ENCODE data around the gene AKAP7. TPM values are rescaled to one million over a fixed set of nuclear protein-coding genes. Genes with fewer than 3 reads are reported as not detected.
A peak's percentile ranks its signal among the peaks of the same experiment; 100 is the strongest.

Gene AKAP7
- polyA plus RNA-seq, 4 donors: 8.2 to 17.8 (median 13.9) TPM

DNA sequence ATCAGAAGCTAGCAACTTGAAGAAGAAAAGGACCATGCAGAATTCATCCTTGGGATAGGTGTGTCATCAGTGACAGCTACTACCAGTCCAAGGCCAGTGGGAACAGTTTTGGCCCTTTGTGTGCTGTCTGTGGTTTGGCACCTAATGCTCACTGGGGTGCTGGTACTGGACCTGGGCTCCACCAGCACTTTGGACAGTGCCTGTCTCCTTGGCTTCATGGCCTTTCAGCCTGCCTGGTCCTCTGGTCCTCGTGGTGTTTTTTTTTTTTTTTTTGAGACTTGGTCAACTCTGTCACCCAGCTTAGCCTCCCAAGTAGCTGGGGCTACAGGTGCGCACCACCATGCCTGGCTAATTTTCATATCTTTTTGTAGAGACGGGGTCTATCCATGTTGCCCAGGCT lies 56.3 kb downstream of the AKAP7 start:
- no peak for DNase-seq (ENCODE audit: low read depth in 4 of 4, low spot score in 3 of 4)

DNA sequence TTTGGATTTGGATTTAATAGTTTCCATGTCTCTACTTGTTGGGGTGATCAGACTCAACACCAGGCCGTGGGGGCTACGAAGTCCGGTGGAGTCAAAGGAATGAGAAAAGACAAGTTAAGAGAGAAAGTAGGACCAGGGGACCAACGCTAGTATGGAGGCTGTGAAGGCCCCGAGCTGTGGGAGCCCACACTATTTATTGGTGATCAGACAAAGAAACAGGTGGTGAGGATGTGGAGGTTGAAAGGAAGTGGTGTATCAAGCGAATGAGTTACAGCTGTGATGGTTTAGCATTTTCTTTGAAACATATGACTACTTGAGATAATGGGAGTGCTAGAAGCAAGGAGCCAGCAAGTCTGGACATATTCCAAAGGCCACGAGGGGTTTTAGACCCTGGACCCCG lies 62.4 kb downstream of the AKAP7 start:
- DNase-seq (ENCODE audit: low read depth in 4 of 4, low spot score in 3 of 4): no peak

DNA sequence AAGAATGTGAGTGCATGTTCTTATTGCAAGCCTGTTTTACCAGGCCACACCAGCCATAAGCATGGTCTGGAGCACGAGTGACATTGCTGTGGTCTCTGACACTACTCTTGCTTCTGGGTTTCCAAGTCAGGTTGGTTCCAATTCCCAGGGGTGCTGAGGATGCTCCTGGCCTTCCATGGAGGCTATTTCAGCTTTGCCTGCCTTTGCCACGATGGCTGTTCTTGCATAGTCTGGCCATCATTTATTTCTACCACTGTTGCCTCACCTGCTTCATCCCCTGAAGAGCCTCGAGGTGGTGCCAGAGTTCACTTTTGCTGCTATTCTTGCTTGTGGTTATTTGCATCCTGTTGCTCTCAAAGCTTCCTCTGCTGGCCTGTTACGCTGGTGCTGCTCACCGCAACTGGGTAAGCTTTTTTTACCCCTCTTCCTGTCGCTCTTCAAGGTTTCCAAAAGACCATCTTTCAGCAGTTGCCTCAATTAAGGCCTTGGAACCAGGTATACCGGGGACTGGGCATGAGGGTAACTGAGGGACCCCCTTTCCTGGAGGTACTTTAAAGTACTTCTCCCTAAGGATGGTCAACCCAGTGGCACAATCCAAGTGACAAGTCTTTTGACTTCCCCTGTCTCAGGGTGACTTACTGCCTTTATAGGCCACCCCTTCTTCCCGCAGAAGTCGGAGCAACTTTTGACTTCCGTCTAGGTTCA lies 64.5 kb downstream of the AKAP7 start:
- DNase-seq (ENCODE audit: low read depth in 4 of 4, low spot score in 3 of 4): peak in 2 of 4 donors; percentile 12 to 14

DNA sequence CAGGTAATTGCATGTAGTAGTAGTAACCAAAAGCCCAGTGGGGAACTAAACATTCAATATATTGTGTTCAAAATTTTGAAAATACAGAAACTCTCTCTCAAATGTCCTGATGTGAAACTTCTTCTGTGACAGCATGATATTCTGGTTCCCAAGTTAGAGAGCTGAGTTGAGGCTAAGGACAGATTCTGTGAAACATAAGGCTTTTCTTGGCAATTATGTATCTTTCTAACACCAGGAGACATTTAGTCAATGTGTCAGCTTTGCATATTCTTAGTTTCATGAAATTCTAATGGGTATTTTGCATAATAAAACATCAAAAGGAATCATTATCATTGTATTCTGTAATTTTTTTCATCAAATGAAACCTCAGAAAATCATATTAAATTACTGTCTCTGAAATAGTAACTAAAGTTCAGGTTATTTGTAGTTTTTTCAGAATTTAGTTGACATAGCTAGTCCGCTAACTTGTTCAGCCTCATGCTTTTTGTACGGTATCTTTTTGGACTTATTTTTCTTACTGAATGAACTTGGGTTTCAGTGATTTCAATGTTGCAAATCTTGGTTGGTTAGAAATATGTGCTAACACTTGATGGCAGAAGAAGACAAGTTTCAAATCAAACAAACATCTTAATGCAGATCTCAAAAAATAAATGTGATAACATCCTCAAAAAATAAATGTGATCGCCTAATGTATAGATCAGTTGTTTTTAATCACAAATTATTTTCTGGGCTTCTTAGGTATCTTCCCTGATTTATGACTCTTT lies 70.4 kb downstream of the AKAP7 start:
- DNase-seq (ENCODE audit: low read depth in 4 of 4, low spot score in 3 of 4): no peak

DNA sequence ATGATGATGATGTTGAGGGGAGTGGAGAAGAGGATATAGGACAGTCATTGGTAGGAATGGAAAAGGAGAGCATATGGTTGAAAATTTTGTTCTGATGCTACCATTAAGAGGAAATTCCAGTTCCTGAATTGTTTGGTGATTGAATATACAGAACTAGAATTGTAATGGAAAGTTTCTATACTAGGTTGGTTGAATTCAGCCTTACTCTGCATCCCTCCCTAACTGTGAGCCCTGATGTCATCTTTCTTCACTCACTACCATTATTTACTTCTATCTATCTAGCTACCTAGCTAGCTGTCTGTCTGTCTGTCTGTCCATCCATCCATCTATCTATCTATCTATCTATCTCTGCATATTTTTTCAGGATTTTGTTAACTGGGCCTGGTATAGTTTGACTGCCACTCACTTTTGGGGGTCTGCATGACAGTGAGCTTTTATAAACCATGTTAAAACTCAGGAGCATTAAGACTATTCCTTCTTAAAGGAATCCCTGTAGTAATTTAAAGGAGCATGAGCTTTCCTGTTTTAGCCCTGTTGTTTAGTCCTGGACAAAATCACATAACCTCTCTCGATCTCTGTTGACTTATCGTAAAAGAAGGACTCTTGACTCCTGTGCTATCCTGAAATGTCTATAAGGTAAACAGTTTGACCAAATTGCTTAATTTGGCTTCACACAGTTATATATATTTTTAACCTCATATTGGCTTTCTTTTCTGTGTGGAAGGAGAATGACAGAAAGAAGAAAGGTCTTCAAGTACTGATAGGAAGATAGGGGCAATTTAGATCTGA lies 71.4 kb downstream of the AKAP7 start:
- DNase-seq (ENCODE audit: low read depth in 4 of 4, low spot score in 3 of 4): no peak

DNA sequence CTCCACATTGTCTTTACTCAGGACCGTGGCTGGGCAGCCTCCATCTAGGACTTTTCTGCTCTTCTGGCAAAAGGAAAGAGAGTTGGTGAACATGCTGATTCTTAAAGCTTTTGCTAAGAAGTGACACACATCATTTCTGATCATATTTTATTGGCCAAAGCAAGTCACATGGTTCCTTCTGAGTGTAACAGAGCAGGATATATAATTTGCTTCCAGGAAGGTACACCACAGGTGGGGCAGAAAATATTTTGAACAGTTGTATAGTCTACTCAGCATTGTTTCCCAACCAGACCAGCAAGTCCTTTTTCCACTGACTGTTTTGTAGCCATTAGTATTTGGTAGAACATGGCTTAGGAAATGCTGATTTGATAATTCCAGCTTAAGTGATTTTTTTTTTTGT lies 73.5 kb downstream of the AKAP7 start:
- no peak for DNase-seq (ENCODE audit: low read depth in 4 of 4, low spot score in 3 of 4)

DNA sequence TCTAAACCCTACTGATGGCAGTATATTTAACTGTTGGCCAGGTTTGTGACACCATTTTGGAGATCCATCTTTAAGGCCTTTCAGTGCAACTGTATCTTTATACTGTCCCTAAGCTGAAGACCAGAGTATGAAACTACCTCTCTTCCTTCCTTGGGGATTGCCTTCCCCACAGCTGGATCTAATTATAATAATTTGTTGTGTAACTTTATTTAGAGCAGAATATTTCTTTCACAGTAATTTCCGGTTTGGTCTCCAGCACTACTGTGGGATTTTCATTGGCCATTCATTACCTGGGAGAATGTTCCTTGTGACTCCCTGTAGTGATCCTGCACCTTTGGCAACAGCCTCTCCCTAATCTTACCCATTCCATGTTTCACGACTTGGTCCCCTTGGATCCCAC lies 75.2 kb downstream of the AKAP7 start:
- no peak for DNase-seq (ENCODE audit: low read depth in 4 of 4, low spot score in 3 of 4)

DNA sequence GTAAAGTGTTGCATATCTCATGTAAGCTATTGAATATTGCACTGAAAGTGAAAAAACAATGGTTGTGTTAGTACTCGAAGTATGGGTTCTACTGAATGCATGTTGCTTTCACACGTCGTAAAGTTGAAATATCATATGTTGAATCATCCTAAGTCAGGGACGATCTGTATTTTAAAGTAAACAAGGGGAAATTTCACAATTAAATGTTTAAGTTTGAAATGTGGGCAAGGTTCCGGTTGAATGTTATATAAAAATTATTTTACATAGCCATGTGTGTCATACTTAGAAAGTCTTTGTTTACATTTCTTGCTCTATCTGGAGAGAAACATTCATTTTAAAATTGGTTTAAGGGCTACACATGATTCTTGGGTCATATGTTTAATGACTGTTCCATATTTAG lies 76.8 kb downstream of the AKAP7 start:
- no peak for DNase-seq (ENCODE audit: low read depth in 4 of 4, low spot score in 3 of 4)

DNA sequence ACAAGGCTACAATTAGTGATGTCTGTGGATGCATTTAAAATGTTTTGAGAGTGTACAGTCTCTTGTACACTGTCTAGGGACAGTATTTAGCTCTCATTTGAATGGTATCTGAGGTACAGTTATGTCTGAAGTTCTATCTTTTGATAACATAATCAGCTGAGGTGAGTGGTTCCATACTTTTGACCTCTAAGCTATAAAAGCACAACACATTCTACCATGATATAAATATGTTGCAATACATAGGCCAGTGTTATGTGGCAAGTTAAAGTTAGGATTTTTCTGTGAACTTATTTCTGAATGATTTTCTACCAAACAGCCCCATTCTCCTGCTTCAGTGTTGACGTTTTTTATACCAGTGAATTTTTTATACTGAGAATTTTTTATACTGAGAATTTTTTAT lies 77.6 kb downstream of the AKAP7 start:
- DNase-seq (ENCODE audit: low read depth in 4 of 4, low spot score in 3 of 4): no peak

DNA sequence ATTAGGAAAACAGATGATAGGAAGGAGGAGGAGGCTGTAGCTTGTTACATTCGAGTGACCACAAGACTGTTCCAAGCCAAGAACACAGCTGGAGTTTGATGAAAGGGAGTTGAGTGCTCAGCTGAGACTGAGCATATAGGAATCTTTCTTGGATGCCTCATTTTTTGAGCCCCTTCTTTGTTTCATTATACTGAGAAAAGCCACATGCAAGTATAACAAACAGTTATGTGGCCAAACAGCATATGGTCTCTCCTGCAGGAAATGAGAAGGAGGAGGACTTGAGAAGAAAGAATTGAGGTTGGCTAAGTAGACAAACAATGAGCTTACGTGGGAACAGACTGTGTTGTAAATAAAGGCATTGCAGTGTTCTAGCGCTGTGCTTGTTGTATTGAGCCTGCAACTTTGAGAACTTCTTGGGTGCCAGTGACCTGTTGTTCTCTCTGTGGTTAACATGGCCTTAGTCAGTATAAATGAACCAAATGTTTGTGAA lies 78.3 kb downstream of the AKAP7 start:
- DNase-seq (ENCODE audit: low read depth in 4 of 4, low spot score in 3 of 4): no peak

DNA sequence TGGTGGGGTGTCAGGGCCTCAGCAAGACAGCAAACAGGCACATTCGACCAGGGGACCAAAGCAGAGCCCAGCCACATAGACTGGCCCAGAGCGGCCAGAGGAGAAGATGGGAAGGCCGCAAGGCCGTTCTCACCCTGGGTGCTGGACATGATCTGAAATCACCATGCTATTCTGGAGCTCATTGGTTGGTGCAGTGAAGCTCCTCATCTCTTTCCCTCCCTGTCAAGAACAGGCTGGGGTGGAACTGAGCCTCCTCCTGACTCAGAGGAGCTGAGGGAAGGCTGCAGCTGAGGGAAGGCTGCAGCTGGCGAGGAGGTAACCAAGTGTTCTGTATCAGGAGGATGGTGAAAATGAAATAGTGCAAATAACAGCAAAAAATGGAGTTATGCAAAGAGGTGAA lies 80.0 kb downstream of the AKAP7 start:
- no peak for DNase-seq (ENCODE audit: low read depth in 4 of 4, low spot score in 3 of 4)

DNA sequence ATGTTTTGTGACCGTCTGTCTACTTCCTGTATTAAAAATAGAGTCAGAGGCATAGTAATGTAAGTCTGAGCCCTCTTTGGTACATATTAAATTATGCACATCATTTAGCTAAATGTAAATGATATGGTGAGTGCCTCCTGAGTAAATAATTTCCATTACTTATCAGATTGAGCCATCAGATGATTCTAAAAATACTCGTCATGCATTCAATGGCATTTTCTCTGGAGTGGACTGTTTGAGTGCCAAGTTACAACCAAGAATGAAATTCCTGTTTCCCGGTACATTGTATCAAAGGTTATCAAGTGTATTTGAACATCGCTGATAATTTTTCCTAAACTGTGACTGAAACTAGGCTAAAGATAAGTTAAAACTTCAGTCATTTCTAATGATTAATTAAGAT lies 81.0 kb downstream of the AKAP7 start:
- DNase-seq (ENCODE audit: low read depth in 4 of 4, low spot score in 3 of 4): no peak

DNA sequence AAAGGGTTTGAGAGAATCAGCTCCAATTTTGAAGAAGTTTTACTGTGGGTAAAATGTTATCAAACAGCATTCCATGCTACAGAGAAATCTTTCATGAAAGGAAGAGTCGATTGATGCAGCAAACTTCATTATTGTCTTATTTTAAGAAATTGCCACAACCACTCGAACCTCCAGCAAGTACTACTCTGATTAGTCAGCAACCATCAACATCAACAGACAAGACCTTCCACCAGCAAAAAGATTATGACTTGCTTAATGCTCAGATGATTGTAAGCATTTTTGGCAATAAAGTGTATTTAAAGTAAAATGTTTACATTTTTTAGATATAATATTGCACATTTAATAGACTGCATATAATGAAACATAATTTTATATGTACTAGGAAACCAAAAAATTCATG lies 87.5 kb downstream of the AKAP7 start:
- DNase-seq (ENCODE audit: low read depth in 4 of 4, low spot score in 3 of 4): no peak

DNA sequence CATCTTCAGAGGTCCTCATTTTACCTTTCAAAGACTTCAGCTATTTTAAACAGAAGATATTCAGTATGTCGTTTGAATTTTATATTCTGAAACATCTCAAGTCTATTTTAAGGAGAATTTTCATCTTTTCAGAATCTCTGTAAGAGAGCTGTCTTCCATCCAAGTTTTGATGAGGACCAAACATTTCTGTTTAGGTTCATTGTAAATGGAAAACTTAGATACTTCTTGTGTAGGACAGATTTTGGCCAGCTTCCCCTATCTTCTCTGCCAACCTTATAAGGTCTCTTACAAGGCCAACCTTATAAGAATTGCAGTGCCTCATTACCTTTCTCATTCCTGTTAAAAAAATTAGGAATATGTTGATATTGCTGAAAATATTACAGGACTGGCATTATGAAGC lies 88.1 kb downstream of the AKAP7 start:
- no peak for DNase-seq (ENCODE audit: low read depth in 4 of 4, low spot score in 3 of 4)

DNA sequence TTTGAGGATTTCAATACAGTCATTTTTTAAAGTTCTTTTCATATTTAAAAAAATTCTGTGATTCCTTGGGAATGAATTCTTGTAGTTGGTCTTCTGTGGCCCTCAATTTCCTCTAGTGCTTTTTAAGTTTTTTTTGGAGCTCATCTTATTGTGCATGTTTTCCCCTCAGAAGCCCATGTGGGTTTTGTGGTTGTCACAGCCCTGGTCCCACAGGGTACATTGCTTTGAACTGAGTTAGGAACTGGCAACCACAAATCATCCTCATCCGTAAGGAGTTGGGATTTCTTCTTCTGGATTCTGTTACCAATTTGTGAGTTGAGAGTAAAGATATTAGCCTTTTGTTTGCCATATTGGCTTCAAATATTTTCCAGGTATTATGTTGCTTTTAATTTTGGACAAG lies 89.9 kb downstream of the AKAP7 start:
- no peak for DNase-seq (ENCODE audit: low read depth in 4 of 4, low spot score in 3 of 4)

DNA sequence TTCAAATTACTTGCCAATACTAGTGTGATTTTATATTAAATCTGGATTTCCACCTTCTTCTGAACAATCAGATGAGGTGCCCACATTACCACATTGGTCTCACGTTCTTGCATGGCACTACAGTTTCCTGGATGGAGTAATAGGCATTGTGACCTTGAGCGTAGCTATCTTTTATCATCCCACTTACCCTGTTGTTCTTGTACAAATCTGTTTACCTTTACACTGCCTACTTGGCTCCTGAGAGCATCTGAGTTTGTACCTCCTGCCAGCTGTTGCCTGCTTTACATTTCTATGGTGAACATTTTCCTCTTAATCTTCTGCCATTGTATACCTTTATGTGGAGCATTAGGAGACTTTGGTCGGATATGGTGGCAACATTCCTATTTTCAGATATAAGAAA lies 90.7 kb downstream of the AKAP7 start:
- DNase-seq (ENCODE audit: low read depth in 4 of 4, low spot score in 3 of 4): no peak

DNA sequence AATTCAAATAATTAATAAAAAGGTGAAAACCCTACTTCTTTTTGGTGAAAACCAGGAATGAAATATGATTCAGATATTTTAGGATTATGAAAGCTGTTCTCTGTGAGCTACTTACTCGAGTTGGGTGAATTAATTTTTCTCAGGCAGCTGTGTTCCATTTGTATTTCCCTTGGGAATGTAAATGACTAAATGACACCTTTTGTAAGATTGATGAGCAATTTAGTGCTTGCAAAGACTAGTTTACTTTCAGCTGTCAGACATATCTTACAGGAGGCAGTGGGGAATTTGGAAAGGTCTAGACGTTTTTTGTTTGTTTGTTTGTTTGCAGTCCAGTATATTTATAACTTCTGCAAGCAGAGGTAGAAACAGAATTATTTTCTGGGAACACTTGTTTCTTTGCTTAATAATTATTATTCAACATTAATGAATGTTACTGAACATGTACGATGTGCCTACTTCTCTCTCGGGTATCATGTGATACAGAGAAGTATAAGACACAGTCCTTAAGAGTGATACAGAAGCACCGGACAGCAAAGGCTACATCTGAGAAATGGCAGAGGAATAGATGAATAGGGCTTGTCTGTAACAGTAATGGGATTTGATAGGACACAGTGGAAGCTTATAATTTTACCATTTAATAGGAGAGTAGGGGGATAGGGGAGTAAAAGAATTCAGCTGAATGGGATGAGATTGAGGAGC lies 91.3 kb downstream of the AKAP7 start:
- DNase-seq (ENCODE audit: low read depth in 4 of 4, low spot score in 3 of 4): no peak

DNA sequence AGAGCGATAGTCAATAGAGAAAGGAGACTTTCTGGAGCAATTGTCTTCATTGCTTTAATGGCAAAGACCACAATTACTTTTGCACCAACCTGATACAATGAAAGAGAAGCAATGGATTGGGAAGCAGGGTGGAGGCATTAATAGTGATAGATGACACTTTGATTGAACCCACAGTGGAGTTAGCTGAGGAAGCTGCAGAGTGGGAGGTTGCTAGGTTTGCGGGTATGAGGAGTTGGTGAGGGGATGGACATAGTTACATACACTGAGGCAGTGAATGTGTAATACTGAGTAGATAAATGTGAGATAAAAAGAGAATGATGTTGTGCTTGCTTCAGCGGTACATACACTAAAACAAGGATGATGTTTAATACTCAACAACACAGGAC lies 91.9 kb downstream of the AKAP7 start:
- DNase-seq (ENCODE audit: low read depth in 4 of 4, low spot score in 3 of 4): no peak

DNA sequence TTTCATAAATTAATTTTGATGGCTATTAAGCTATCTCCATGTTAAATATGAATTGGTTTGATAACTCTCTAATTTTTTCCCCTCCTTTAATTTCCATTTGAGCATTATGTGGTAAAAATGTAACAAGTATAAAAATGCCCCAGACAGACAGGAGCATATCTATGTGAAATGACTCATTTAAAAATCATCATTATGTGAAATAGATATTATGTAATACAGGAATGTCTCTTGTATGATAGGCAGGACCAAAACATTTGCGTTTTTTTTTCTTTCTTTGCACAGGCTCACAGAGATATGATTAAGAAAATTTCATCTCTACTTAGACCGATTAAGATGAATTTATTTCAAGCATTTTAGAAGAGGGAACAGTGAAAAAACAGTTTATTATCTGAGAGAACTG lies 95.8 kb downstream of the AKAP7 start:
- no peak for DNase-seq (ENCODE audit: low read depth in 4 of 4, low spot score in 3 of 4)

DNA sequence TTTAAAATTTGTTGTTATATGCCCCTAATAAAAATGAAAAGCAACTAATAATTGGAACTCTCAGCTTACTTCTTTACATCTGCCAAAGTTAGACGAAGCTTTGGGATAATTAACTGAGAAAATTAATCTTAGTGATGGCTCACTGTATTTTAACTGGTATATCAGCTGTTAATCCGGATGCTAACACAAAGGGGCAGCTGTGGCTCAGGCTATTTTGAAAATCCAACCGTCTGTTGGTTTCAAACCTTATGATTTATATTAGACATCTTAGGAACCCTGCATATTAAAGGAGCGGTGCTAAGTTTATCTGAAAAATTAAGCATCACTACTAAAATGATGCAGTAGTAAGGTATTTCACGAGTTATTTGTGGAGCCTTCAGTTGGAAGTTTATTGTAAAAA lies 96.6 kb downstream of the AKAP7 start:
- DNase-seq (ENCODE audit: low read depth in 4 of 4, low spot score in 3 of 4): no peak

DNA sequence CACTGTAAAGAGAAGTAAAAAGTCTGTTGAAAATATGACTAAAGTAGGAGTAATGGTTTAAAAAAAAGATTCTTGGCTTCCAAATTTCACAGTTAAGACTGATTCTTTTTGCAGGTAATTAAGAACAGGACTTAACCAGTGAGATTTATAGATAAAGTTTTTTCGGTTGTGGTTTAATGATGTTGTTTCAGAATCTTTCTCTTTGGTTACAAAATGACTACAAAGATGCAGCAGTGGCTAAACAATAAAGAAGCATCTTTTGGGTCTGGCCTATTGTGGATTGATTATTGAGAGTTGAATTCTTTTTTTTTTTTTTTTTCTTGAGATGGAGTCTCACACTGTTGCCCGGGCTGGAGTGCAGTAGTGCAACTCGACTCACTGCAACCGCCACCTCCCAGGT lies 109.7 kb downstream of the AKAP7 start:
- DNase-seq (ENCODE audit: low read depth in 4 of 4, low spot score in 3 of 4): no peak
